SK-MEL-5 (cell line): ENCODE data around the gene CERCAM. TPM values are rescaled to one million over a fixed set of nuclear protein-coding genes. Genes with fewer than 3 reads are reported as not detected.

ENCODE experiments used
- DNase-seq: peaks from one replicate; pipeline ENCODE4 v3.0.0-alpha.2; 2016; ENCODE audit warnings: low read depth, low spot score
- in situ Hi-C: cut with HindIII; loops from 2 replicates; pipeline ENCODE4 v1.10.0; 2016; ENCODE audit warnings: low sequenced_read_pairs, high pct_unique_total_duplicates, low pct_unique_long_range_greater_than_20kb
- polyA plus RNA-seq, 2 experiments: library from polyadenylated mRNA; depleted of rRNA; stranded (reverse); fragments of >200 nt; gene quantifications; 2 replicates each; pipeline ENCODE4 v1.2.3, GENCODE V29; 2015
- total RNA-seq: library from RNA; depleted of rRNA; stranded (reverse); fragments of >200 nt; shearing (Covaris generic); gene quantifications from 2 replicates; pipeline ENCODE4 v1.2.3, GENCODE V29; 2014; rRNA removed

CERCAM gene
- total RNA-seq = 31.8 and 38.5 TPM in 2 replicates
- 83.7 and 101 TPM in 2 replicates for polyA plus RNA-seq (2015; cell fraction: cytosol; rRNA removed)
- 30.4 and 40.4 TPM in 2 replicates for polyA plus RNA-seq (2015; cell fraction: nucleus; rRNA removed)

- in situ Hi-C loops = no loop called here
Measured at GRCh38 chr9:128420651-128421481, at the start of gene CERCAM. Gene CERCAM, plus strand, starts transcription at chr9:128420857. Its CDS starts 21 bp downstream, at chr9:128420878.

GRCh38 chr9:128371630-128372117 lies 49.0 kb upstream of the CERCAM start:
- in situ Hi-C loops = no loop called here
- DNase-seq = no peak

More at GRCh38 chr9:128420651-128421481, at the start of gene CERCAM:
- peak; percentile 44 for DNase-seq

- peak; percentile 63 for DNase-seq
- in situ Hi-C loops = no loop called here
Measured at GRCh38 chr9:128372188-128372641, 48.4 kb upstream of the CERCAM start.

- in situ Hi-C loops = no loop called here
- DNase-seq = no peak
Measured at GRCh38 chr9:128372784-128373183, 47.9 kb upstream of the CERCAM start.

GRCh38 chr9:128374221-128374675 lies 46.4 kb upstream of the CERCAM start:
- DNase-seq = no peak
- in situ Hi-C loops = no loop called here

GRCh38 chr9:128375865-128376264 lies 44.8 kb upstream of the CERCAM start:
- no peak for DNase-seq
- in situ Hi-C loops = no loop called here

GRCh38 chr9:128382261-128382660 lies 38.4 kb upstream of the CERCAM start:
- DNase-seq = no peak
- in situ Hi-C loops = no loop called here

GRCh38 chr9:128383007-128383753 lies 37.5 kb upstream of the CERCAM start:
- in situ Hi-C loops = no loop called here
- DNase-seq = no peak

- no peak for DNase-seq
- in situ Hi-C loops = no loop called here
Measured at GRCh38 chr9:128383791-128384190, 36.9 kb upstream of the CERCAM start.

GRCh38 chr9:128384801-128385495 lies 35.7 kb upstream of the CERCAM start:
- in situ Hi-C loops = no loop called here
- DNase-seq = no peak

GRCh38 chr9:128385496-128386460 lies 34.9 kb upstream of the CERCAM start:
- in situ Hi-C loops = no loop called here
- DNase-seq = no peak

- in situ Hi-C loops = no loop called here
Measured at GRCh38 chr9:128388150-128388549, 32.5 kb upstream of the CERCAM start.

GRCh38 chr9:128389395-128390149 lies 31.1 kb upstream of the CERCAM start:
- in situ Hi-C loops = no loop called here
- DNase-seq = no peak

More at GRCh38 chr9:128388150-128388549, 32.5 kb upstream of the CERCAM start:
- DNase-seq = no peak

GRCh38 chr9:128390150-128390812 lies 30.4 kb upstream of the CERCAM start:
- DNase-seq = no peak
- in situ Hi-C loops = no loop called here
